T-helper 9 cell (primary cell): Measurements from ENCODE around the gene TRIM23.

Source experiments
- DNase-seq: peaks from one replicate; pipeline ENCODE4 v3.0.0-alpha.2; 2020

The TRIM23 gene

GRCh38 chr5:65563777-65564176, 60.4 kb downstream of the TRIM23 start:
- no peak for DNase-seq

- peak; percentile 88 for DNase-seq
These were observed 61.1 kb downstream of the TRIM23 start, which contains the start of the genes CENPK and PPWD1 for GRCh38 chr5:65562731-65563701. Gene CENPK, minus strand, starts transcription at chr5:65563168. Its CDS starts 8,261 bp downstream, at chr5:65554907. Gene PPWD1, plus strand, starts transcription at chr5:65563296. Its CDS starts 15 bp downstream, at chr5:65563311.

DNA sequence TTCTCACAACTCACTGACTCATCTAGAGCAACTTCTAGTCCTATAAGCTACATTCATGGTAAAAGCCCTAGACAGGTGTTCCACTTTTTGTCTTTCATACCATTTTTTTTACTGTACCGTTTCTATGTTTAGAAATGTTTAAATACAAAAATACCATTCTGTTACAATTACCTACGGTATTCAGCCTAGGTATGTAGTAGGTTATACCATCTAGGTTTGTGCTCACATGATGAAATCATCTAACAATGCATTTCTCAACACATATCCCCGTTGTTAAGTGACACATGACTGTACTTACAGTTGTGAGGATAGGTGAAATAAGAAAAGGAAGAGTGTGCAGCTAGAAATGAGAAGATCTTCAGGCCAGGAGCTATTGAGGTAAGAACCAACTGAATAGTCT, 67.4 kb downstream of the TRIM23 start:
- no peak for DNase-seq

DNA sequence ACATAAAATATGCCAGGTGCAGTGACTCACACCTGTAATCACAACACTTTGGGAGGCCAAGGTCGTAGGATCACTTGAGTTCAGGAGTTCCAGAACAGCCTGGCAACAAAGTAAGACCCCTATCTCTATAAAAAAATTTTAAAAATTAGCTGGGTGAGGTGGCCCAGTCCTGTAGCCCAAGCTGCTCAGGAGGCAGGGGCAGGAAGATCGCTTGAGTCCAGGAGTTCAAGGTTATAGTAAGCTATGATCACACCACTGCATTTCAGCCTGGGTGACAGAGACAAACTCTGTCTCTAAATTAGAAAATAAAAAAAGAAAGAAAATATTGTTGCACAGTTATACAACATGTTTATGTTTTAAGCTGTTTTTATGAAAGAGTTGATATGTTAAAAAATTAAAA, 68.0 kb downstream of the TRIM23 start:
- DNase-seq = no peak

GRCh38 chr5:65555287-65555686, 68.8 kb downstream of the TRIM23 start:
- no peak for DNase-seq

GRCh38 chr5:65553941-65554340, 70.2 kb downstream of the TRIM23 start:
- DNase-seq = no peak

- no peak for DNase-seq
These were observed 75.9 kb downstream of the TRIM23 start for GRCh38 chr5:65548281-65548680.

GRCh38 chr5:65546141-65546540, 78.0 kb downstream of the TRIM23 start:
- no peak for DNase-seq

GRCh38 chr5:65544473-65544872, 79.7 kb downstream of the TRIM23 start:
- DNase-seq = no peak

GRCh38 chr5:65539827-65540226, 84.3 kb downstream of the TRIM23 start:
- no peak for DNase-seq
